Amniotic stem cell (primary cell): ENCODE results near the gene PLBD1.

Experiments
- DNase-seq: peaks from one replicate; lab custom pipeline; 2025; lab: John Stamatoyannopoulos, UW

The PLBD1 gene

DNA sequence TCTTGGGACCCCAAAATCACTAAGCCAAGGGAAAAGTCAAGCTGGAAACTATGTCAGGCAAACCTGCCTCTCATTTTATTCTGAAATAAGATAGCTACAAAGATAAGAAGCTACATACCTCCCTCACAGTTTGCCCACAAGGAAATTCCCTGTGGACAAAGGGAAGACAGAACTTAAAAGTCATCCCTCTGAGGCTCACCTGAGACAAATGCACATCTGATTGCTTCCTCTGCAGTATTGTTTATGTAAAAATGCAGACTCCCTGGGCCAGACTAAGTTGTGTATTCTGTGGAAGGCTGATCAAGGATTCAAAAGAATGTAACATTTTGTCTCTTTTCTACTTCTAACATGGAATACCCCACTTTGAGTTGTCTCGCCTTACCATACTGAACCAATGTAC is 2.5 kb upstream of the PLBD1 start:
- no peak for DNase-seq

DNA sequence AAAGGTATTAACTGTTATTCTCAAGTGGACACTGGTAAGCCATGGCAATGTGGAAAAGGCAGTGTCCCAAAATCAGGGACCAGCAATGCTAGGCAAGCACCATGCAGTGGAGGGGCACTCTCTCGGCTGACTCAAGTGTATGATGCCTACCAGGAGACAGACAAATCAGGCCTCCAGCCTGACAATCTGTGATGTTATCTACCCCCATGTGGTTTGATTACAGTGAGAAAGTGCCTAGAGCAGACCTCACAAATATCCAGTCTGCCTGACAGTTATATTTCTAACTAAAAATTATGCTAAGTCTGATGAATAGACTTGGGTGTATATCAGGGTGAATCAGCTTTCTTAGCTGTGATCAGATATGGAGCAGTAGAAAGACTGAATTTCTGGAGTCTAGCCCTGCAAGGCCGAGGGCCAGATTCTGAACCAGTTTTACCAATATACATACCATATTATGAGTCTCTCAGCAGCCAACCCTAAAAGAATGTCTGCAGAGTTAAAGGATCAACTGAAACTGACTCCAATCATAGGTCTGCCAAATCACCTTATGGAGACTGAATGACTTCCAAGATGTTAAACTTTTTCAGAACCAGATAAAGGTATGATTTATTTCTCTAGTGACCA is 3.2 kb downstream of the PLBD1 start:
- DNase-seq, result no peak

DNA sequence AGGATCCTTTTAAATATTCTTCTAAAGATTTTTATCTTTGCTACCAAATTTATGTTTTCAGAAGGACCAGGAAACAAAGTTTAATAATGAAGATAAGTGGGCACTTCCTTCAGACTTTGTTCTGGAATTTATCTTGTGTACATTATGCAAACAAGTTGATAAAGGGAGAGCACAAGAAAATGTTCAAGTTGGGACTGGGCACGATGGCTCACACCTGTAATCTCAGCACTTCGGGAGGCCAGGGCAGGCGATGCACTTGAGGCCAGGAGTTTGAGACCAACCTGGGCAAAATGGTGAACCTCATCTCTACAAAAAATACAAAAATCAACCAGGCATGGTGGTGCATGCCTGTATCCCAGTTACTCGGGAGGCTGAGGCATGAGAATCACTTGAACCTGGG is 4.6 kb downstream of the PLBD1 start:
- no peak for DNase-seq

DNA sequence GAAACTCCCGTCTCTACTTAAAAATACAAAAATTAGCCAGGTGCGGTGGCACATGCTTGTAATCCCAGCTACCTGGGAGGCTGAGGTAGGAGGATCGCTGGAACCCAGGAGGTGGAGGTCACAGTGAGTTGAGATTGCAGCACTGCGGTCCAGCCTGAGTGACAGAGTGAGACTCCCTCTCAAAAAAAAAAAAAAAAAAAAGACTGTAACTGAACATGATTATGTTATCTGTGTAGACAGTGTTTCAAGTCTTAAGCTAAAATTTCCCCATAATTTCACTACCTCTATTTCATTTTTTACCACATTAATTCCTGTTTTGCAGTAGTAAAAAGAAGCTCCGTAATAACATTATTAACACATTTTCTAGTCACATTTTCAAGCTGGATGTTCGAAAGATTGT is 5.4 kb downstream of the PLBD1 start:
- no peak for DNase-seq

- no peak for DNase-seq
Measured at GRCh38 chr12:14561677-14562238, 5.9 kb downstream of the PLBD1 start.

- no peak for DNase-seq
Measured at GRCh38 chr12:14560904-14561574, 6.6 kb downstream of the PLBD1 start.

GRCh38 chr12:14558473-14558959 is 9.2 kb downstream of the PLBD1 start:
- no peak for DNase-seq

DNA sequence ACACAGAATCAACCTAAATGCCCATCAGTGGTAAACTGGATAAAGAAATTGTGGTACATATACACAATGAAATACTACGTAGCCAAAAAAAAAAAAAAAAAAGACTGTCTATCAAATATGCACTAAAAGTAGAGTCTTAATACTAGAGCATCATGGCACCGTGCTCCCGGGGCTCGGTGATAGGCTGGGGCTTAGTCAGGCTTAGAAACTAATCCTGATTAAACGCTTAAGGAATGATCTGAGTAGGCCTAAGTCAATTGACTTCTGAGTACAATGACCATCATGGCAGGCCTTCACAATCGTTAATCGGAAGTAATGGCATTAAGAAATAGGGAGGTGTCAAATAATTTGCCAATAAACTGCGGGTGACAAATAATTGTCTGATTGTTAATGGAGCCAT is 9.7 kb downstream of the PLBD1 start:
- no peak for DNase-seq

DNA sequence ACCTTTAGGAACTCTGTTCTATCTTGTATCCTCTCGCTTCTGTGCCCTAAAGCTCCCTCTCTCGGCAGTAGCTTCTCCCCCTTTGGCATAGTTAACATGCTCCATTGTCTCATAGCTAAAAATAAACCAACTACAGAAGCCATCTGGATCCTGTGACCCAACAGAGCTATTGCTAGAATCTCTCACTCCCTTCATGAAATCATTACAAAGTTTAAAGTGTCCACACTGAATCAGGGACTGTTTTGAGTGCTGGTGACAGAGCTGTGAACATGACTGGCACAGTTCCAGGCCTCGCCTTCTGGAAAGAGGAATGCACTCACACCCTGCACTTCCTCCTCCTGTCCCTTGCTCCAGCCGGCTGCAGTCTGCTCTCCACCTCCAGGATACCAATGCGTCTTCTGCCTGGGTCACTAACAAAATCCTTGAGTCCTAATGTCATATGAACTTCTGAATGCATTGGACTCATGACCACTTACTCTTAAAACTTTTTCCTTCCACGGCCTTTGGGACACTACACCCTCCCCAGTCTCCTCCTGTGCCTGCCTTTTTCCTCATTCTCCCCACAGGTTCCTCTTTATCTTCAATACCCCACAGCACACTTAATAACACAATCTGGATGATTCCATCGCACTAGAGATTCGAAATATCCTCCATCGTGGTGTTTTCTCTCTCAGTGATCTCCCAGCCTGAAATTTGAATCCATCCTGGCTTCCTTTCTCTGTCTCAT is 13.2 kb downstream of the PLBD1 start:
- DNase-seq, result no peak

GRCh38 chr12:14548609-14549008 is 19.1 kb downstream of the PLBD1 start:
- DNase-seq, result no peak

DNA sequence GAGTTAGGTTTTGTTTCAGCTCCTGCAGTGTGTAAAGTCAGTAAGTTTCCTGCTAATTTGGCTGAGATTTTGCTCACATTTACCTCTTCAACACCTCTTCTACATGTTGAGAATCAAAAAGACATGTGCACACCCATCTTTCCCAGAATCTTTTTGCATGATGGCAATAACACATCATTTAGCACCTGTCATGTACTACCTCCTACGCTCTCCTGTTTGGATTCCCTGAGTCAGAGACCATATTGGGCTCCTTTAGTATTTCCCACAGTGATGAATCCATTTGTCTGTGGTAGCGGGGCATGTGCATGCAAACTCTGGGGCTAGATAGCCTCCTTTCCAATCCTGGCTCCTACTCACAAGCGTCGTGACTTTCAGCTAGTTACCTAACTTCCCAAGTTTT is 20.1 kb downstream of the PLBD1 start:
- DNase-seq, result no peak

DNA sequence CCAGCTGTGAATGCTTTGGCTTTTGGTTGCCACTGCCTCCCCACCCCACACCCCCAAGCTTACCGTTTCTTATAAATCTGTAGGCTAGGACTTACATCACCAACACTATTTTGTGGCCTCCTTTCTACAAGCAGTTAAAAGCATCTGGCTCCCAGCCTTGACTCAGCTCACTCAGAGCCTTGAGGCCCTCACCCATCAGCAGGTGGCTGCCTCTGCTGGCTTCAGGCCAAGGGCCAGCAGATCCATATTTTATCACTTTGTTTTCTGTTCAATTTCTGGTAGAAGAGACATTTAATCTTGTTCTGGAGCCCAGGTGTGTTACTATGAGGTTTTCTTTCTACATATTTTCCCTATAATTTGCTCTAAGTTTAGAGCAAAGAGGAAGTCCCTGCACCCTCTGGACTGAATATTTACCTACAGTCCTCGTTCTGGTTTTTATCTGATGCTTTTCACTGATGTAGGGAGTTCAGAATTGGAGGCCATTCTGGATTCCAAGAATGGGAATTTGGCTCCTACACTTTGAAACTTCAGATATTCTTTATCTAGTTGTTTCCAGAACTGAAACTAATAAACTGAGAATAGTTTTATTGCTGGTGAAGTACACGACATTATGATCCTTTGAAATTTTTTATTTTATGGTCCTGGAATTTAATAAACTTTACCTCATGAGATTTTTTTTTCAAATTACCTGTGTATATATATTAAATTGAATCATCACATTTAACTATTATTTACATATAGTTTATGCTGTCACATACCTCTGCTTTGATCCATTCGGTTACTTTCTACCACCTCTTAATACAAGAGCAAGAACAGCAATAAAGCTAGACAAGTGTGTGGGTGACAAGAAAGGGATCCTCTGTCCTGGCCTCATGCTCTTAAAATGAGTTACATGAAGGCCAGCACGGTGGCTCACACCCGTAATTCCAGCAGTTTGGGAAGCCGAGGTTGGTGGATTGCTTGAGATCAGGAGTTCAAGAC is 22.2 kb downstream of the PLBD1 start:
- DNase-seq, result no peak

DNA sequence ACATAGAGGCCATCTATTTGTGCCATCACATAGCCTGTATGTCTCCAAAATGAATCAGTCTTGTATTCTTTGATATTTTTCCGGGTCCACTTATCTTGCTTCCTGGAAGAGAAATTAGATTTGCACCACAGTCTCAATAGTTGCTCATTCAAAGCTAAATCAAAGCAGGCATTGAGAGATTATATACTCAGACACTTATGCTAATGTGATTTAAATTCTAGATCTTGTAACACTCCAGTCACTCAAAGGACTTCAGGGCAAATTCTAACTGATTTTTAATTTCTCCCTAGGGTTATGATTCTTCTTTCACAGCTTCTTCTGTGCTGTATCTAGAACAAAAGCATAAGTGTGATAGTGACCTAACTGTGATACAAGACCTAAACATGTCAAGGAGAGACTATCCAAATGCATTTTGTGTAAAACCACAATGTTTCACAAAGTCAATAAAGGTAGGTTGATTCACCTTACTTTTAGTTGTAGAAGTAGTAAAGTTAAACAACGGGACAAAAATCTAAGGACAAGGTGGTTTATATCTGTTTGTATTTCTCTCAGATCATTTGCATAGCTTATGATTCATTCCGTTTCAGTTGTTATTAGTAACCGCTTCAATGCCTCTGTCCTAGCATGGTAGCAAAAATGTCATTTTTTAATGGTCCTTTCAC is 26.8 kb downstream of the PLBD1 start:
- no peak for DNase-seq

DNA sequence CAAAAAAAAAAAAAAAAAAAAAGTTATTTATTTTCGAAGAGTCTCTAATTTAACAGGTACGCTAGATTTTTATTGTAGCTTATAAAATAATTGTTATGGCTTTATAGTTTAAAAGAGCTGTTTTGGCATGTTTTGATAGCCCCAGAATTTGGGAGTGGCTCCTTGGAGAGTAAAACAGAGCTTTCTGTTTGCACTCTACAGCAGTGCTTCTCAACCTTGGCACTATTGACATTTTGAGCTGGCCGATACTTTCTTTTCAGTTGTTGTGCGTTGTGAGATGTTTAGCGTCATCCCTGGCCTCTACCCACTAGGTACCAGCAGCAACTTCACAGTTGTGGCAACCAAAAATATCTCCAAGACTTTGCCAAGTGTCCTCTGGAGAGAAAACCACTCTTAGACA is 30.6 kb downstream of the PLBD1 start:
- no peak for DNase-seq

DNA sequence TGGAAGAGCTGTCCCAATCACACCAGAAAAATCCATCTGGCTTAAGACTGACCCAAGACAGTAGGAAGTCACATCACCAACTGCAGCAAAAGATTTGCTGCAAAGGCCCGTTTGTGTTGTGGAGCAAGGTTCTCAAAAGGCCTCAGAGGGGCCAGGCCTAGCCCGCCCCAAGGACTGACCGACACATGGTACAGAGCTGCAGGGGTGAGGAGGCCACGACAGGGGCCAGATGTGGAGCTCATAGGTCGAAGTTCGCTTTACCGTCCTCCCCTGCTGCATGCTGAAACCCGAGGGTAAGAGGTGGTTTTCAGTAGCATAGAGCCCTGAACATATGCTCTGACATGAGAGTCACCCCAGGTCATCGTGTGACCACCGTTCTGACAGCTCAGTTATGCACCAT is 35.5 kb downstream of the PLBD1 start:
- DNase-seq, result no peak

- no peak for DNase-seq
Measured at GRCh38 chr12:14525964-14526363, 41.7 kb downstream of the PLBD1 start.

GRCh38 chr12:14521822-14522221 is 45.9 kb downstream of the PLBD1 start:
- DNase-seq, result no peak

DNA sequence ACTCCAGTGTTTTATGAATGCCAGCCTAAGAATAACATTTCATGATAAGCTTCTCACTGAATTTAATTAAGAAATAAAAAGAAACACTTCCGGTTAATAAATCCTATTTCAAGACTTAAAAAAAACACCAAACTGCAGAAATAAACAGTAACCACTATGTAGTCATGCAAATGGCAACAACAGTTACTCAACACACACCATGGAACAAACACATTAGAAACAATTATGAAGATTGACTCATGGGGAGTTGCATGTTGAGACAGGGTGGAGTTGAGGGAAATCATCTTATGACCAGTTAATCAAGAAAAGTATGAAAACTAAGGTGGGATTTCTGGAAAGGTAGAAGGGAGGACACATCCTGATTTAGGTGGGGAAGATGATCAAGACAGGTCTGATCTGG is 52.7 kb downstream of the PLBD1 start:
- no peak for DNase-seq

- DNase-seq, result no peak
Measured at GRCh38 chr12:14514154-14514842, 53.4 kb downstream of the PLBD1 start.

DNA sequence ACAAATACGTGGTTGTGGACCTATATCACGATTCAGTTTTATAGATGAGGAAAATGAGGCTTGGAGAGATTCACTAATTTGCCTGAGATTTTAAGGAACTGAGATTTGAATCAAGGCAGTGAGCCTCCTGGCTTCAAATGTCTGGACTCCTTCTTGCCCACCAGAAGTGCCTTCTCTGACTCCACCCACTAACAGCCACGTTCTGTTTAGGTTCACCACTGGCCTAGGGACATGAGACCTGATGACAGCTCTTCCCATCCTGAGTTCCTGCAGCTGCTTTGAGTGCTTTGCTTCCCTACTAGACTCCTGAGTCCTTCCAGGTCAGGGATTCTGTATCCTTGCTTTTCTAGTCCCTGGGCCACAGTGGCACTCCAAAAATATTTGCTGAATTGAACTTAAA is 57.1 kb downstream of the PLBD1 start:
- no peak for DNase-seq
